ENCODE data around the gene CCND1.
"Not testable (repeated sequence)": the region's sequence is repeated elsewhere in the genome, so short reads cannot be mapped to it uniquely, and the experiment has no call there.

Gene CCND1

GRCh38 chr11:69617682-69618081 lies 23.3 kb upstream of the CCND1 start:
- no peak for DNase-seq (ENCODE audit: low read depth)

GRCh38 chr11:69618237-69618636 lies 22.7 kb upstream of the CCND1 start:
- DNase-seq (ENCODE audit: low read depth) = no peak

GRCh38 chr11:69620683-69621290 lies 20.2 kb upstream of the CCND1 start:
- DNase-seq (ENCODE audit: low read depth) = no peak

GRCh38 chr11:69622097-69622681 lies 18.8 kb upstream of the CCND1 start:
- not testable (repeated sequence) for DNase-seq (ENCODE audit: low read depth)

GRCh38 chr11:69624293-69624692 lies 16.7 kb upstream of the CCND1 start:
- no peak for DNase-seq (ENCODE audit: low read depth)

GRCh38 chr11:69625476-69625875 lies 15.5 kb upstream of the CCND1 start:
- no peak for DNase-seq (ENCODE audit: low read depth)

GRCh38 chr11:69627551-69627950 lies 13.4 kb upstream of the CCND1 start:
- DNase-seq (ENCODE audit: low read depth) = no peak

- no peak for DNase-seq (ENCODE audit: low read depth)
These were observed 10.9 kb upstream of the CCND1 start for GRCh38 chr11:69630017-69630416.

- DNase-seq (ENCODE audit: low read depth) = no peak
These were observed 10.5 kb upstream of the CCND1 start for GRCh38 chr11:69630424-69630823.

GRCh38 chr11:69632900-69633299 lies 8.1 kb upstream of the CCND1 start:
- DNase-seq (ENCODE audit: low read depth) = no peak

GRCh38 chr11:69634069-69634468 lies 6.9 kb upstream of the CCND1 start:
- no peak for DNase-seq (ENCODE audit: low read depth)

GRCh38 chr11:69634590-69634989 lies 6.4 kb upstream of the CCND1 start:
- DNase-seq (ENCODE audit: low read depth) = no peak

GRCh38 chr11:69635195-69635594 lies 5.8 kb upstream of the CCND1 start:
- DNase-seq (ENCODE audit: low read depth) = no peak

GRCh38 chr11:69635804-69636511 lies 5.0 kb upstream of the CCND1 start:
- no peak for DNase-seq (ENCODE audit: low read depth)

- no peak for DNase-seq (ENCODE audit: low read depth)
These were observed 4.3 kb upstream of the CCND1 start for GRCh38 chr11:69636512-69637197.

- no peak for DNase-seq (ENCODE audit: low read depth)
These were observed 3.6 kb upstream of the CCND1 start for GRCh38 chr11:69637198-69637940.

GRCh38 chr11:69637941-69638871 lies 2.8 kb upstream of the CCND1 start:
- no peak for DNase-seq (ENCODE audit: low read depth)

- no peak for DNase-seq (ENCODE audit: low read depth)
These were observed 1.8 kb upstream of the CCND1 start for GRCh38 chr11:69638941-69639681.

GRCh38 chr11:69639831-69640230 lies 1.1 kb upstream of the CCND1 start:
- DNase-seq (ENCODE audit: low read depth) = no peak

- no peak for DNase-seq (ENCODE audit: low read depth)
These were observed 529 bp upstream of the CCND1 start for GRCh38 chr11:69640260-69640994.
